ENCODE data around the gene AK2.

Gene AK2

GRCh38 chr1:33036526-33037503 lies at the start of gene AK2:
Gene AK2 (minus strand): TSS chr1:33036883. CDS start chr1:33036828, 55 bp downstream.
- H3K4me3 ChIP-seq, result peak within 1 kb of the TSS; percentile 92
- peak within 1 kb of the TSS; percentile 51 to 75 for H3K27ac ChIP-seq
- peak; percentile 98 for DNase-seq (ENCODE audit: low spot score)
- no peak for TF ChIP-seq CTCF (IDR thresholded peaks at IDR 0.05)

GRCh38 chr1:33086384-33086850 lies 49.7 kb upstream of the AK2 start:
- Histone ChIP-seq H3K27ac (no peak overlapping the region), H3K4me3 (no peak overlapping the region)
- TF ChIP-seq CTCF (IDR thresholded peaks at IDR 0.05), result peak; percentile 61
- DNase-seq (ENCODE audit: low spot score), result no peak

- no peak overlapping the region for H3K27ac ChIP-seq
These were observed 48.6 kb upstream of the AK2 start for GRCh38 chr1:33085332-33085731.

GRCh38 chr1:33082575-33083108 lies 46.0 kb upstream of the AK2 start:
- TF ChIP-seq CTCF (IDR thresholded peaks at IDR 0.05), result no peak
- no peak overlapping the region for H3K4me3 ChIP-seq
- DNase-seq (ENCODE audit: low spot score), result no peak
- no peak overlapping the region for H3K27ac ChIP-seq

More at GRCh38 chr1:33085332-33085731, 48.6 kb upstream of the AK2 start:
- DNase-seq (ENCODE audit: low spot score), result no peak
- H3K4me3 ChIP-seq, result no peak overlapping the region
- TF ChIP-seq CTCF (IDR thresholded peaks at IDR 0.05), result no peak

- Histone ChIP-seq H3K4me3 (peak overlapping the region; percentile 83), H3K27ac (peak overlapping the region; percentile 24 to 60)
- DNase-seq (ENCODE audit: low spot score), result no peak
- TF ChIP-seq CTCF (IDR thresholded peaks at IDR 0.05), result no peak
These were observed 45.0 kb upstream of the AK2 start for GRCh38 chr1:33081554-33082305.

- peak within 1 kb of the TSS; percentile 83 for H3K4me3 ChIP-seq
- H3K27ac ChIP-seq, result peak within 1 kb of the TSS; percentile 24 to 60
- no peak for TF ChIP-seq CTCF (IDR thresholded peaks at IDR 0.05)
These were observed 44.3 kb upstream of the AK2 start, which contains the start of gene AZIN2 for GRCh38 chr1:33080885-33081553. Gene AZIN2 (plus strand): TSS chr1:33081153. CDS start chr1:33082250, 1,097 bp downstream.

More at GRCh38 chr1:33080885-33081553, 44.3 kb upstream of the AK2 start, which contains the start of gene AZIN2:
- DNase-seq (ENCODE audit: low spot score), result peak; percentile 95

All from coronary artery (tissue), 2 donors.